Stimulated activated naive CD4-positive, alpha-beta T cell treated with Interleukin-2 at 50 U/mL for 16 hours (primary cell): Measurements from ENCODE around the gene UBE3A.

Experiments used
- DNase-seq: peaks from one replicate; lab custom pipeline; 2025; lab: John Stamatoyannopoulos, UW

Gene UBE3A

GRCh38 chr15:25329696-25330095, 109.1 kb downstream of the UBE3A start:
- no peak for DNase-seq

- no peak for DNase-seq
Observed at GRCh38 chr15:25327686-25328085, 111.1 kb downstream of the UBE3A start.

GRCh38 chr15:25325187-25325586, 113.6 kb downstream of the UBE3A start:
- DNase-seq = no peak

- DNase-seq = no peak
Observed at GRCh38 chr15:25323420-25323819, 115.4 kb downstream of the UBE3A start.

GRCh38 chr15:25287823-25288222, 151.0 kb downstream of the UBE3A start:
- DNase-seq = no peak
